ENCODE data around the gene GALNT14.

Gene GALNT14

GRCh38 chr2:31053929-31054782 lies 84.1 kb downstream of the GALNT14 start:
- DNase-seq (ENCODE audit: low spot score): no peak

- DNase-seq (ENCODE audit: low spot score): no peak
These were observed 86.0 kb downstream of the GALNT14 start for GRCh38 chr2:31052284-31052683.

- DNase-seq (ENCODE audit: low spot score): no peak
These were observed 86.7 kb downstream of the GALNT14 start for GRCh38 chr2:31051258-31052140.

GRCh38 chr2:31049916-31050588 lies 88.2 kb downstream of the GALNT14 start:
- no peak for DNase-seq (ENCODE audit: low spot score)

- no peak for DNase-seq (ENCODE audit: low spot score)
These were observed 89.0 kb downstream of the GALNT14 start for GRCh38 chr2:31049264-31049663.

GRCh38 chr2:31047599-31047998 lies 90.6 kb downstream of the GALNT14 start:
- DNase-seq (ENCODE audit: low spot score): no peak

- DNase-seq (ENCODE audit: low spot score): no peak
These were observed 99.9 kb downstream of the GALNT14 start for GRCh38 chr2:31038385-31038784.

GRCh38 chr2:31037058-31037457 lies 101.2 kb downstream of the GALNT14 start:
- DNase-seq (ENCODE audit: low spot score): no peak

- DNase-seq (ENCODE audit: low spot score): no peak
These were observed 105.2 kb downstream of the GALNT14 start for GRCh38 chr2:31033032-31033431.

GRCh38 chr2:31032475-31032874 lies 105.8 kb downstream of the GALNT14 start:
- no peak for DNase-seq (ENCODE audit: low spot score)

GRCh38 chr2:31031132-31031706 lies 107.0 kb downstream of the GALNT14 start:
- DNase-seq (ENCODE audit: low spot score): no peak

- no peak for DNase-seq (ENCODE audit: low spot score)
These were observed 109.8 kb downstream of the GALNT14 start for GRCh38 chr2:31028417-31028816.

GRCh38 chr2:31027549-31027948 lies 110.7 kb downstream of the GALNT14 start:
- no peak for DNase-seq (ENCODE audit: low spot score)

- DNase-seq (ENCODE audit: low spot score): no peak
These were observed 114.7 kb downstream of the GALNT14 start for GRCh38 chr2:31023541-31023940.

GRCh38 chr2:31020713-31021112 lies 117.5 kb downstream of the GALNT14 start:
- DNase-seq (ENCODE audit: low spot score): no peak

- DNase-seq (ENCODE audit: low spot score): no peak
These were observed 120.0 kb downstream of the GALNT14 start for GRCh38 chr2:31018280-31018679.

GRCh38 chr2:31016648-31017047 lies 121.6 kb downstream of the GALNT14 start:
- DNase-seq (ENCODE audit: low spot score): no peak

- DNase-seq (ENCODE audit: low spot score): no peak
These were observed 123.7 kb downstream of the GALNT14 start for GRCh38 chr2:31014516-31014915.

GRCh38 chr2:31013301-31013700 lies 124.9 kb downstream of the GALNT14 start:
- no peak for DNase-seq (ENCODE audit: low spot score)

- DNase-seq (ENCODE audit: low spot score): no peak
These were observed 125.8 kb downstream of the GALNT14 start for GRCh38 chr2:31012406-31012805.

GRCh38 chr2:31011587-31011986 lies 126.7 kb downstream of the GALNT14 start:
- DNase-seq (ENCODE audit: low spot score): no peak

GRCh38 chr2:31008561-31009114 lies 129.6 kb downstream of the GALNT14 start:
- DNase-seq (ENCODE audit: low spot score): no peak

Measured in pons (tissue), 1 donor.